Measurements from ENCODE around the gene ELF5.
A peak's percentile ranks its signal among the peaks of the same experiment; 100 is the strongest.

ELF5 gene

GRCh38 chr11:34466802-34467488, 46.6 kb downstream of the ELF5 start:
- Mint-ChIP-seq H3K36me3 (peaks cover 54% of the 10 kb centered on the region), H3K27me3 (no peaks in the 10 kb centered on the region), H3K9me3 (peaks cover 7% of the 10 kb centered on the region), H3K27ac (no peak overlapping the region), H3K4me3 (no peak overlapping the region), H3K4me1 (no peaks in the 10 kb centered on the region)
- ATAC-seq (ENCODE audit: low read depth) (no peak), DNase-seq (ENCODE audit: low spot score in 2 of 2) (no peak)

- no peaks in the 10 kb centered on the region for H3K4me1 Mint-ChIP-seq
- no peaks in the 10 kb centered on the region for H3K27me3 Mint-ChIP-seq
- no peak overlapping the region for H3K4me3 Mint-ChIP-seq
- peak overlapping the region; percentile 33 for H3K27ac Mint-ChIP-seq
- peak; percentile 22 for ATAC-seq (ENCODE audit: low read depth)
- no peak for DNase-seq (ENCODE audit: low spot score in 2 of 2)
- peaks cover 54% of the 10 kb centered on the region for H3K36me3 Mint-ChIP-seq
- H3K9me3 Mint-ChIP-seq: peaks cover 7% of the 10 kb centered on the region
These were observed 49.0 kb downstream of the ELF5 start for GRCh38 chr11:34464591-34465051.

- Mint-ChIP-seq H3K4me3 (no peak overlapping the region), H3K27me3 (no peaks in the 10 kb centered on the region), H3K36me3 (peaks cover 65% of the 10 kb centered on the region), H3K4me1 (no peaks in the 10 kb centered on the region), H3K27ac (no peak overlapping the region), H3K9me3 (peaks cover 4% of the 10 kb centered on the region)
- DNase-seq (ENCODE audit: low spot score in 2 of 2) (no peak), ATAC-seq (ENCODE audit: low read depth) (no peak)
These were observed 52.4 kb downstream of the ELF5 start for GRCh38 chr11:34461215-34461614.

GRCh38 chr11:34460278-34460677, 53.3 kb downstream of the ELF5 start:
- no peaks in the 10 kb centered on the region for H3K27me3 Mint-ChIP-seq
- H3K4me3 Mint-ChIP-seq: no peak overlapping the region
- no peak for DNase-seq (ENCODE audit: low spot score in 2 of 2)
- H3K27ac Mint-ChIP-seq: no peak overlapping the region
- H3K4me1 Mint-ChIP-seq: no peaks in the 10 kb centered on the region
- H3K36me3 Mint-ChIP-seq: peaks cover 57% of the 10 kb centered on the region
- no peaks in the 10 kb centered on the region for H3K9me3 Mint-ChIP-seq
- ATAC-seq (ENCODE audit: low read depth): no peak

- ATAC-seq (ENCODE audit: low read depth) (no peak), DNase-seq (ENCODE audit: low spot score in 2 of 2) (no peak)
- Mint-ChIP-seq H3K4me1 (no peaks in the 10 kb centered on the region), H3K4me3 (no peak overlapping the region), H3K9me3 (no peaks in the 10 kb centered on the region), H3K27ac (no peak overlapping the region), H3K36me3 (peaks cover 56% of the 10 kb centered on the region), H3K27me3 (no peaks in the 10 kb centered on the region)
These were observed 54.0 kb downstream of the ELF5 start for GRCh38 chr11:34459507-34460162.

- H3K4me1 Mint-ChIP-seq: no peaks in the 10 kb centered on the region
- no peak overlapping the region for H3K4me3 Mint-ChIP-seq
- DNase-seq (ENCODE audit: low spot score in 2 of 2) (no peak), ATAC-seq (ENCODE audit: low read depth) (no peak)
- peaks cover 53% of the 10 kb centered on the region for H3K36me3 Mint-ChIP-seq
- H3K27me3 Mint-ChIP-seq: no peaks in the 10 kb centered on the region
- peak overlapping the region; percentile 4 for H3K27ac Mint-ChIP-seq
- no peaks in the 10 kb centered on the region for H3K9me3 Mint-ChIP-seq
These were observed 55.1 kb downstream of the ELF5 start for GRCh38 chr11:34458525-34458924.

- Mint-ChIP-seq H3K36me3 (peaks cover 50% of the 10 kb centered on the region), H3K9me3 (no peaks in the 10 kb centered on the region), H3K4me3 (no peak overlapping the region), H3K4me1 (peaks cover 3% of the 10 kb centered on the region), H3K27ac (no peak overlapping the region), H3K27me3 (no peaks in the 10 kb centered on the region)
- DNase-seq (ENCODE audit: low spot score in 2 of 2) (no peak), ATAC-seq (ENCODE audit: low read depth) (no peak)
These were observed 56.0 kb downstream of the ELF5 start for GRCh38 chr11:34457607-34458006.

- Mint-ChIP-seq H3K4me1 (peaks cover 7% of the 10 kb centered on the region), H3K36me3 (peaks cover 49% of the 10 kb centered on the region), H3K4me3 (no peak overlapping the region), H3K27me3 (no peaks in the 10 kb centered on the region), H3K9me3 (no peaks in the 10 kb centered on the region), H3K27ac (no peak overlapping the region)
- DNase-seq (ENCODE audit: low spot score in 2 of 2) (no peak), ATAC-seq (ENCODE audit: low read depth) (no peak)
These were observed 59.1 kb downstream of the ELF5 start for GRCh38 chr11:34454308-34455032.

GRCh38 chr11:34451053-34451452, 62.5 kb downstream of the ELF5 start:
- Mint-ChIP-seq H3K4me3 (no peak overlapping the region), H3K4me1 (peaks cover 22% of the 10 kb centered on the region), H3K36me3 (peaks cover 30% of the 10 kb centered on the region), H3K9me3 (no peaks in the 10 kb centered on the region), H3K27me3 (no peaks in the 10 kb centered on the region), H3K27ac (no peak overlapping the region)
- DNase-seq (ENCODE audit: low spot score in 2 of 2): no peak
- no peak for ATAC-seq (ENCODE audit: low read depth)

- H3K4me3 Mint-ChIP-seq: no peak overlapping the region
- no peak for ATAC-seq (ENCODE audit: low read depth)
- DNase-seq (ENCODE audit: low spot score in 2 of 2): no peak
- H3K36me3 Mint-ChIP-seq: peaks cover 27% of the 10 kb centered on the region
- no peaks in the 10 kb centered on the region for H3K9me3 Mint-ChIP-seq
- peaks cover 36% of the 10 kb centered on the region for H3K4me1 Mint-ChIP-seq
- H3K27me3 Mint-ChIP-seq: no peaks in the 10 kb centered on the region
- H3K27ac Mint-ChIP-seq: peak overlapping the region; percentile 28
These were observed 64.6 kb downstream of the ELF5 start for GRCh38 chr11:34449013-34449412.

GRCh38 chr11:34448223-34448994, 65.2 kb downstream of the ELF5 start:
- peak overlapping the region; percentile 28 for H3K27ac Mint-ChIP-seq
- H3K27me3 Mint-ChIP-seq: no peaks in the 10 kb centered on the region
- DNase-seq (ENCODE audit: low spot score in 2 of 2) (no peak), ATAC-seq (ENCODE audit: low read depth) (no peak)
- peaks cover 23% of the 10 kb centered on the region for H3K36me3 Mint-ChIP-seq
- peaks cover 40% of the 10 kb centered on the region for H3K4me1 Mint-ChIP-seq
- H3K9me3 Mint-ChIP-seq: no peaks in the 10 kb centered on the region
- H3K4me3 Mint-ChIP-seq: no peak overlapping the region

- H3K4me3 Mint-ChIP-seq: no peak overlapping the region
- ATAC-seq (ENCODE audit: low read depth): no peak
- no peaks in the 10 kb centered on the region for H3K27me3 Mint-ChIP-seq
- H3K27ac Mint-ChIP-seq: no peak overlapping the region
- no peaks in the 10 kb centered on the region for H3K9me3 Mint-ChIP-seq
- H3K36me3 Mint-ChIP-seq: peaks cover 17% of the 10 kb centered on the region
- DNase-seq (ENCODE audit: low spot score in 2 of 2): no peak
- peaks cover 45% of the 10 kb centered on the region for H3K4me1 Mint-ChIP-seq
These were observed 66.5 kb downstream of the ELF5 start for GRCh38 chr11:34447044-34447443.

- DNase-seq (ENCODE audit: low spot score in 2 of 2) (no peak), ATAC-seq (ENCODE audit: low read depth) (no peak)
- Mint-ChIP-seq H3K9me3 (no peaks in the 10 kb centered on the region), H3K4me1 (peaks cover 45% of the 10 kb centered on the region), H3K4me3 (no peak overlapping the region), H3K27me3 (no peaks in the 10 kb centered on the region), H3K27ac (no peak overlapping the region), H3K36me3 (peaks cover 13% of the 10 kb centered on the region)
These were observed 67.2 kb downstream of the ELF5 start for GRCh38 chr11:34446386-34446785.

- H3K4me1 Mint-ChIP-seq: peaks cover 45% of the 10 kb centered on the region
These were observed 67.6 kb downstream of the ELF5 start for GRCh38 chr11:34445956-34446355.

More at GRCh38 chr11:34445956-34446355, 67.6 kb downstream of the ELF5 start:
- Mint-ChIP-seq H3K27ac (no peak overlapping the region), H3K9me3 (no peaks in the 10 kb centered on the region), H3K4me3 (no peak overlapping the region), H3K36me3 (peaks cover 13% of the 10 kb centered on the region), H3K27me3 (no peaks in the 10 kb centered on the region)
- no peak for DNase-seq (ENCODE audit: low spot score in 2 of 2)
- no peak for ATAC-seq (ENCODE audit: low read depth)

Measured in memory B cell (primary cell).